Measurements from ENCODE around the gene IL17RC.
"Not testable (repeated sequence)": the region's sequence is repeated elsewhere in the genome, so short reads cannot be mapped to it uniquely, and the experiment has no call there.

The IL17RC gene

DNA sequence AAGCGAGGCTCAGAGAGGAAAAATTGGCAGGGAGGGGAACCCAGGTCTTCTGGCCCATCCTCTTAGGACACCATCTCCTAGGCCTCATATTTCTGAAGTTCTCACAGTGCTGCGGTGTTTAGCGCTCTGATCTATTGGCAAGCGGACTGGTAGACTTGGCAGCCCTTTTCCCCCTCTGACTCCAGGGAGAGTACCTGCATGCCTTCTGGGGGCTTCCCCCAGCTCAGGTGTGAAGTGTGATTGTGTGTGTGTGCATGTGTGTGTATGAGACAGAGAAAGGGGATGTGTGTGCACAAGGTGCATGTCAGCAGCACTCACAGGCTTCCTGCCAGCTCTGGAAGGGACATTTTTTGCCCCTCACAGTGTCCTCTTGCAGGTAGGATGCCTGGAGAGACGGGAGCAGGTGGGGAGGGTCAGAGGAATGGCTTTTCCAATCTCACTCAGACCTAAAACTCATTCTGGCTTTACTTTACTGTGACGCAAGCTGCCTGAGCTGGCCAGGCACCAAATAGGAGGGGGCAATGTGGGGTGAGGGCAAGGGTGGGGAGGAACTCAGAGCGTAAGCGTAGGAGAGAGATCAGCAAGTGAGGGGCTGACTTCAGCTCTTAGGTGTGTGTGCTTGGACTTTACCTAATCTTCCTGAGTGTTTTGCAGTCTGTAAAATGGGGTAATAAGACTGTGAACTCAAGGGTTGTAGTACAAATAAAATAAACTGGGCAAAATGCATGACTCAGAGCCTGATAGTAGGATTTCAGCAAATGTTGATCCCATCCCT, 18.2 kb upstream of the IL17RC start:
- peaks cover 5% of the 10 kb centered on the region; the same call in 1 of the 2 replicates for H3K4me1 ChIP-seq (ENCODE audit: low read length)
- no peak for TF ChIP-seq EZH2 (optimal IDR thresholded peaks at IDR 0.05; ENCODE audit: low read depth, low read length)
- TF ChIP-seq, protein P1, sequence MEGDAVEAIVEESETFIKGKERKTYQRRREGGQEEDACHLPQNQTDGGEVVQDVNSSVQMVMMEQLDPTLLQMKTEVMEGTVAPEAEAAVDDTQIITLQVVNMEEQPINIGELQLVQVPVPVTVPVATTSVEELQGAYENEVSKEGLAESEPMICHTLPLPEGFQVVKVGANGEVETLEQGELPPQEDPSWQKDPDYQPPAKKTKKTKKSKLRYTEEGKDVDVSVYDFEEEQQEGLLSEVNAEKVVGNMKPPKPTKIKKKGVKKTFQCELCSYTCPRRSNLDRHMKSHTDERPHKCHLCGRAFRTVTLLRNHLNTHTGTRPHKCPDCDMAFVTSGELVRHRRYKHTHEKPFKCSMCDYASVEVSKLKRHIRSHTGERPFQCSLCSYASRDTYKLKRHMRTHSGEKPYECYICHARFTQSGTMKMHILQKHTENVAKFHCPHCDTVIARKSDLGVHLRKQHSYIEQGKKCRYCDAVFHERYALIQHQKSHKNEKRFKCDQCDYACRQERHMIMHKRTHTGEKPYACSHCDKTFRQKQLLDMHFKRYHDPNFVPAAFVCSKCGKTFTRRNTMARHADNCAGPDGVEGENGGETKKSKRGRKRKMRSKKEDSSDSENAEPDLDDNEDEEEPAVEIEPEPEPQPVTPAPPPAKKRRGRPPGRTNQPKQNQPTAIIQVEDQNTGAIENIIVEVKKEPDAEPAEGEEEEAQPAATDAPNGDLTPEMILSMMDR (IDR thresholded peaks at IDR 0.05; ENCODE audit: low read length): no peak
- TF ChIP-seq EZH2phosphoT487 (IDR thresholded peaks at IDR 0.05; ENCODE audit: low read length): no peak
- no peaks in the 10 kb centered on the region for H3K36me3 ChIP-seq (replicated peaks; ENCODE audit: insufficient read depth, low read length)
- DNase-seq: no peak
- no peak overlapping the region for H3K27ac ChIP-seq (ENCODE audit: low read length)
- no peak overlapping the region for H3K4me3 ChIP-seq (ENCODE audit: low read length)
- H3K9me2 ChIP-seq (replicated peaks; ENCODE audit: insufficient read depth, low read length): no peaks in the 10 kb centered on the region
- no peaks in the 10 kb centered on the region for H3K27me3 ChIP-seq (replicated peaks; ENCODE audit: insufficient read depth, low read length)
- H3K4me2 ChIP-seq (ENCODE audit: low read depth, low read length): no peak overlapping the region
- no peak overlapping the region for H2AFZ ChIP-seq (ENCODE audit: low read length)
- no peaks in the 10 kb centered on the region for H3F3A ChIP-seq (ENCODE audit: insufficient read depth, low read length)
- no peak overlapping the region for H3K9ac ChIP-seq (ENCODE audit: low read length)
- H3K9me3 ChIP-seq (replicated peaks; ENCODE audit: insufficient read depth, low read length): no peaks in the 10 kb centered on the region
- H4K20me1 ChIP-seq (ENCODE audit: insufficient read depth, low read length): no peaks in the 10 kb centered on the region
- no peaks in the 10 kb centered on the region for H3K79me2 ChIP-seq (ENCODE audit: low read length)

DNA sequence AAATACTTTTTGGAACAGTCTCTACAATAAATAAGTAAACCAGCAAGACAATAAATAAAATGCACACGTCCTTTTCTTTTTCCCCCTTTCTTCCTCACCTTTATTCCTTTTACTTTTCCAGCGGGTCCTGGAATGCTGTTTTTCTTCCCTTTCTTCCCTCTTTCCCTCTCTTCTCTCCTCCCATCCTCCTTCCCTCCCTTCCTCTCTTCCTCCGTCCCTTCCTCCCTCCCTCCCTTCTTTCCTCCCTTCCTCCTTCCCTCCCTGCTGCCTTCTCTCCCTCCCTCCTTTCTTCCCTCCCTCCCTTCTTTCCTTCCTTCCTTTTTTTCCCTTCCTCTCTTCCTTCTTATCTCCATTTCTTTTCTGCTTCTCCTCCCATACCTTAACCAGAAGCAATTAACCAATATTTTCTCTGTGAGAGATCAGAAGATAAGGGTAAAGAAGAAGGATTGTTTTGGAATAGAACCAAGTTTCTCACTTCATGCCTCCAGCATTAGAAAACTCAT, 17.6 kb upstream of the IL17RC start:
- TF ChIP-seq, protein P1 (IDR thresholded peaks at IDR 0.05; ENCODE audit: low read length): no peak
- no peak for TF ChIP-seq EZH2 (optimal IDR thresholded peaks at IDR 0.05; ENCODE audit: low read depth, low read length)
- no peak for TF ChIP-seq EZH2phosphoT487 (IDR thresholded peaks at IDR 0.05; ENCODE audit: low read length)
- Histone ChIP-seq H4K20me1 (ENCODE audit: insufficient read depth, low read length) (no peaks in the 10 kb centered on the region), H3F3A (ENCODE audit: insufficient read depth, low read length) (no peaks in the 10 kb centered on the region), H3K4me1 (ENCODE audit: low read length) (peaks cover 5% of the 10 kb centered on the region; the same call in 1 of the 2 replicates), H3K36me3 (replicated peaks; ENCODE audit: insufficient read depth, low read length) (no peaks in the 10 kb centered on the region), H3K9me2 (replicated peaks; ENCODE audit: insufficient read depth, low read length) (no peaks in the 10 kb centered on the region), H3K27ac (ENCODE audit: low read length) (no peak overlapping the region), H3K9ac (ENCODE audit: low read length) (no peak overlapping the region), H2AFZ (ENCODE audit: low read length) (no peak overlapping the region), H3K79me2 (ENCODE audit: low read length) (no peaks in the 10 kb centered on the region), H3K9me3 (replicated peaks; ENCODE audit: insufficient read depth, low read length) (no peaks in the 10 kb centered on the region), H3K4me2 (ENCODE audit: low read depth, low read length) (no peak overlapping the region), H3K27me3 (replicated peaks; ENCODE audit: insufficient read depth, low read length) (no peaks in the 10 kb centered on the region), H3K4me3 (ENCODE audit: low read length) (no peak overlapping the region)
- DNase-seq: no peak

DNA sequence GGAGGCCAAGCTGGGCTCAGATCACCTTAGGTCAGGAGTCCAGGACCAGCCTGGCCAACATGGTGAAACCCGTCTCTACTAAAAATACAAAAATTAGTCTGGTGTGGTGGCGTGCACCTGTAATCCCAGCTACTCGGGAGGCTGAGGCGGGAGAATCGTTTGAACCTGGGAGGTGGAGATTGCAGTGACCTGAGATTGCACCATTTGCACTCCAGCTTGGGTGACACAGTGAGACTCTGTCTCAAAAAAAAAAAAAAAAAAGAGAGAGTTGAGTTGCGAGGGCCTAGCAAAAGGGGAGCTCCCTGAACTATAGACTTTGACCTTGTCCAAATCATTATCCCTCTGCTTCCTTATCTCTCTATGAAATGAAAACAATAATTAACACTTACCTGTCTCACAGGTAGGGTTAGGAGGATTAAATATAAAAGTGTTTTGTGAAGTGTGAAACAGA, 15.9 kb upstream of the IL17RC start:
- not testable (repeated sequence) for H3K4me2 ChIP-seq (ENCODE audit: low read depth, low read length); H3K36me3 ChIP-seq (replicated peaks; ENCODE audit: insufficient read depth, low read length); H3K27ac ChIP-seq (ENCODE audit: low read length); H3K4me3 ChIP-seq (ENCODE audit: low read length); H3K9me2 ChIP-seq (replicated peaks; ENCODE audit: insufficient read depth, low read length); H3K9me3 ChIP-seq (replicated peaks; ENCODE audit: insufficient read depth, low read length); H3K79me2 ChIP-seq (ENCODE audit: low read length); H3K4me1 ChIP-seq (ENCODE audit: low read length); H3K27me3 ChIP-seq (replicated peaks; ENCODE audit: insufficient read depth, low read length); H3F3A ChIP-seq (ENCODE audit: insufficient read depth, low read length); H2AFZ ChIP-seq (ENCODE audit: low read length); H3K9ac ChIP-seq (ENCODE audit: low read length); H4K20me1 ChIP-seq (ENCODE audit: insufficient read depth, low read length); DNase-seq

DNA sequence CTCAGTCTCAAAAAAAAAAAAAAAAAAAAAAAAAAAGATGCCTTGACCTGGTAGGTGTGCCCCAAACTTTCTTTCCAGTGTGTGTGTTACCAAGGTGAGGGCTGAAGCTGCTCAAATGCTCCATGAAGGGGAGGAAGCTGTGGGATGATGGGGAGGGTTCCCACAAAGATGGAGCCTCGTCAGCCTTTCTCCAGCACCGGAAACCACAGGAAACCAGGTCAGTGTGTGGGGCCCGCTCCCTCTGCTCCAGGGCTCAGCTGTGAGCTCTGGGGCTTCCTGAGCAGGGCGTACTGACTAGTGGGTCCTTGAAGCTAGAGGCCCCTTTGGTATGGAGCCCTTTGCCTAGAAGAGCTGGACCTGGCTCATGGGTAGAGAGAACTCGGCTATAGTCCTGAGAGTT, 14.9 kb upstream of the IL17RC start:
- TF ChIP-seq EZH2phosphoT487 (IDR thresholded peaks at IDR 0.05; ENCODE audit: low read length): no peak
- TF ChIP-seq EZH2 (optimal IDR thresholded peaks at IDR 0.05; ENCODE audit: low read depth, low read length): no peak
- TF ChIP-seq, protein P1 (IDR thresholded peaks at IDR 0.05; ENCODE audit: low read length): no peak
- Histone ChIP-seq H3F3A (ENCODE audit: insufficient read depth, low read length) (no peaks in the 10 kb centered on the region), H4K20me1 (ENCODE audit: insufficient read depth, low read length) (no peaks in the 10 kb centered on the region), H3K9me3 (replicated peaks; ENCODE audit: insufficient read depth, low read length) (no peaks in the 10 kb centered on the region), H3K9ac (ENCODE audit: low read length) (no peak overlapping the region), H3K79me2 (ENCODE audit: low read length) (no peaks in the 10 kb centered on the region), H3K9me2 (replicated peaks; ENCODE audit: insufficient read depth, low read length) (no peaks in the 10 kb centered on the region), H3K36me3 (replicated peaks; ENCODE audit: insufficient read depth, low read length) (no peaks in the 10 kb centered on the region), H2AFZ (ENCODE audit: low read length) (no peak overlapping the region), H3K4me2 (ENCODE audit: low read depth, low read length) (no peak overlapping the region), H3K27me3 (replicated peaks; ENCODE audit: insufficient read depth, low read length) (no peaks in the 10 kb centered on the region), H3K4me3 (ENCODE audit: low read length) (no peak overlapping the region), H3K27ac (ENCODE audit: low read length) (no peak overlapping the region), H3K4me1 (ENCODE audit: low read length) (no peaks in the 10 kb centered on the region)
- no peak for DNase-seq
